H1 (cell line): ENCODE measurements around the gene SERP1. TPM values are rescaled to one million over a fixed set of nuclear protein-coding genes. Genes with fewer than 3 reads are reported as not detected.

Experiments used
- BCL11A ChIP-seq, 2 experiments: IDR thresholded peaks; one replicate each; pipeline ENCODE4 v1.6.1; 2011; ENCODE audit warnings: low read depth in 2 of 2, low read length in 2 of 2, mild to moderate bottlenecking in 2 of 2
- CEBPB ChIP-seq: IDR thresholded peaks from 2 replicates; pipeline ENCODE4 v1.6.1; 2012; ENCODE audit warnings: low read depth, low read length
- CTCF ChIP-seq, 3 experiments: IDR thresholded peaks; 1 replicate in 2 of 3; 2 replicates in 1 of 3; pipeline versions ENCODE4 v1.5.1 to v1.6.1; 2011; ENCODE audit warnings: low read length in 3 of 3, mild to moderate bottlenecking in 3 of 3, inconsistent platforms in 2 of 3, low read depth in 1 of 3, moderate library complexity in 1 of 3; ENCODE audit not compliant: insufficient read depth in 1 of 3; ENCODE audit errors: control extremely low read depth in 1 of 3
- ZNF274 ChIP-seq: IDR thresholded peaks from 2 replicates; pipeline ENCODE4 v1.7.0; 2012; ENCODE audit warnings: low read length, borderline replicate concordance; ENCODE audit errors: extremely low read depth
- polyA plus RNA-seq, 7 experiments: library from polyadenylated mRNA; depleted of rRNA in 3 of 7; stranded (reverse) in 5 of 7; unstranded in 2 of 7; fragments of >200 nt in 5 of 7; fragments of 200-250 nt in 2 of 7; gene quantifications; 1 replicate in 5 of 7; 2 replicates in 1 of 7; 4 replicates in 1 of 7; pipeline versions ENCODE4 v1.2.1 to v1.2.3, GENCODE V29; 2011 to 2013; ENCODE audit warnings: missing spikeins in 2 of 7, mixed read lengths in 2 of 7
- total RNA-seq: library from RNA; stranded (reverse); fragmentation: NEBNext Ultra II Directional; extraction: Animal tissue kit (Norgen Biotek cat#: 25700); gene quantifications from 2 replicates; pipeline ENCODE4 v1.2.1, GENCODE V29; 2021

The SERP1 gene
- total and polyA plus RNA-seq, 2 of the 8 experiments (the other 6 are each of a cell fraction or from before 2014, with no cell fraction given), result 90.3 to 98.2 TPM

- TF ChIP-seq CTCF (IDR thresholded peaks at IDR 0.05; ENCODE audit: control extremely low read depth in 1 of 3, insufficient read depth in 1 of 3, low read depth in 1 of 3, low read length in 3 of 3), result no peak
- TF ChIP-seq ZNF274, result no peak
- no peak for TF ChIP-seq CEBPB
- no peak for TF ChIP-seq BCL11A (IDR thresholded peaks at IDR 0.05; ENCODE audit: low read depth in 2 of 2, low read length in 2 of 2)
- TF ChIP-seq, all 59 proteins: peak for 0
Observed at GRCh38 chr3:150543531-150543930, 2.8 kb downstream of the SERP1 start (continued).
